KMS-11 (cell line): ENCODE measurements around the gene MACC1.

Source experiments
- H2AFZ ChIP-seq: fragments of 200-600 bp; sonication (generic); 2 replicates; pipeline ENCODE4 v1.6.1; 2016; ENCODE audit warnings: antibody characterized with exemption, mixed run types, low read depth
- H3K27ac ChIP-seq: fragments of 200-600 bp; sonication (generic); 2 replicates; pipeline ENCODE4 v1.6.1; 2016; ENCODE audit warnings: mild to moderate bottlenecking, mixed run types
- H3K27me3 ChIP-seq: fragments of 200-600 bp; sonication (generic); 2 replicates; pipeline ENCODE4 v1.6.1; 2017; ENCODE audit warnings: mild to moderate bottlenecking, low read depth, mixed run types, moderate library complexity; ENCODE audit not compliant: insufficient read depth
- H3K36me3 ChIP-seq: fragments of 200-600 bp; sonication (generic); 2 replicates; pipeline ENCODE4 v1.6.1; 2017; ENCODE audit warnings: mild to moderate bottlenecking, mixed run types; ENCODE audit not compliant: insufficient read depth
- H3K4me1 ChIP-seq: fragments of 200-600 bp; sonication (generic); 2 replicates; pipeline ENCODE4 v1.6.1; 2016; ENCODE audit warnings: mild to moderate bottlenecking, low read depth, mixed run types; ENCODE audit not compliant: poor library complexity, severe bottlenecking
- H3K4me2 ChIP-seq: fragments of 200-600 bp; sonication (generic); 2 replicates; pipeline ENCODE4 v1.7.0; 2016; ENCODE audit warnings: mild to moderate bottlenecking, mixed run types
- H3K4me3 ChIP-seq: fragments of 200-600 bp; sonication (generic); IDR thresholded peaks from 2 replicates; pipeline ENCODE4 v1.6.1; 2017; ENCODE audit warnings: low read depth, low read length, mixed read lengths; ENCODE audit not compliant: insufficient read depth
- H3K79me2 ChIP-seq: fragments of 200-600 bp; sonication (generic); 2 replicates; pipeline ENCODE4 v1.6.1; 2016; ENCODE audit warnings: low read depth, mixed run types; ENCODE audit not compliant: insufficient read depth
- H3K9ac ChIP-seq: fragments of 200-600 bp; sonication (generic); 2 replicates; pipeline ENCODE4 v1.6.1; 2016; ENCODE audit warnings: mild to moderate bottlenecking, mixed run types
- H4K20me1 ChIP-seq: fragments of 200-600 bp; sonication (generic); 2 replicates; pipeline ENCODE4 v1.6.1; 2016; ENCODE audit warnings: mild to moderate bottlenecking, mixed run types; ENCODE audit not compliant: insufficient read depth
- CTCF ChIP-seq: fragments of 200-600 bp; sonication (generic); conservative IDR thresholded peaks from 2 replicates; pipeline ENCODE4 v1.6.1; 2017; ENCODE audit warnings: low read depth, mild to moderate bottlenecking, antibody characterized with exemption, low read length, moderate library complexity, mixed read lengths

The MACC1 gene

GRCh38 chr7:20172736-20173334 lies 44.3 kb downstream of the MACC1 start:
- H3K9ac ChIP-seq, result no peak overlapping the region
- no peak overlapping the region for H3K4me3 ChIP-seq
- no peak overlapping the region for H3K4me2 ChIP-seq
- peaks cover 3% of the 10 kb centered on the region for H3K4me1 ChIP-seq
- no peak overlapping the region for H2AFZ ChIP-seq
- no peak overlapping the region for H3K27ac ChIP-seq
- H4K20me1 ChIP-seq, result no peaks in the 10 kb centered on the region
- H3K79me2 ChIP-seq, result no peaks in the 10 kb centered on the region
- peak; percentile 68 for TF ChIP-seq CTCF
- no peaks in the 10 kb centered on the region for H3K27me3 ChIP-seq
- no peaks in the 10 kb centered on the region for H3K36me3 ChIP-seq

DNA sequence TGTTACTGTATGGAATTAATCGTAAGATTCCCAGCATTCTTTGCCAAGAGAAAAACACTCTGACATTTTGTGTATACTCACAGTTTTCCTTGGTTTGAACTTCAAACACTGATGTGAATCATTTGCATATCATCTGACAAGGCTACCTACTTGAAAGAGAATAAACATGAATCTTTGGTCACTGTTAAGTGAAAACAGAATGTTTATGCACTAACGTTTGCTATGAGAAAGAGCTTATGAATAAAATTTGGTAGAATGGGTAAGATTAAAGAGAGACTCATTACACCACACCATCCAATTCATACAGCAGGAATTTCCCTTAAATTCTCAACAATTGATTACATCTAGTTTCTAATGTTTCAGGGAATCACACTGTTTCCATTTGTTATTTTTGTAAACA lies 46.6 kb downstream of the MACC1 start:
- Histone ChIP-seq H2AFZ (no peak overlapping the region), H3K4me2 (no peak overlapping the region), H4K20me1 (no peaks in the 10 kb centered on the region), H3K4me1 (peaks cover 3% of the 10 kb centered on the region), H3K4me3 (no peak overlapping the region), H3K27ac (no peak overlapping the region), H3K79me2 (no peaks in the 10 kb centered on the region), H3K36me3 (no peaks in the 10 kb centered on the region), H3K27me3 (no peaks in the 10 kb centered on the region), H3K9ac (no peak overlapping the region)
- no peak for TF ChIP-seq CTCF

DNA sequence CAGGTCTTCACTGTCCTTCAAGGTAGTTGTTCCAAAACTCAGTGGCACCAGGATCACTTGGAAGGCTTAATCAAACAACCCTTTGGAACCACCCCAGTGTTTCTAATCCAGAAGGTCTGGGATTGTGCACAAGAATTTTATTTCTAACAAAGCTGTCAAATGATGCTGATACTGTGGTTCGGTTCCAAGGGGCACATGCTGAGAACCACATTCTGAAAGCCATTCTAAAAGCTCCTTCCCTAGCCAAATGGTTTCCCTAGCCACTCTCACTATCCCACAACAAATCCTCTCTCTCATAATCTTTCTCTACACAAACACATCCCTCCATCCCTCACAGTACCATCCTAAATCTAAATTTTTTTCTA lies 52.1 kb downstream of the MACC1 start:
- Histone ChIP-seq H3K36me3 (no peaks in the 10 kb centered on the region; the same call in 1 of the 2 replicates), H3K4me3 (no peak overlapping the region), H3K4me1 (no peaks in the 10 kb centered on the region), H3K9ac (no peak overlapping the region), H3K27me3 (no peaks in the 10 kb centered on the region), H3K4me2 (no peak overlapping the region), H3K79me2 (no peaks in the 10 kb centered on the region), H4K20me1 (no peaks in the 10 kb centered on the region), H3K27ac (no peak overlapping the region), H2AFZ (no peak overlapping the region)
- no peak for TF ChIP-seq CTCF

GRCh38 chr7:20164425-20165145 lies 52.6 kb downstream of the MACC1 start:
- Histone ChIP-seq H3K27ac (no peak overlapping the region), H3K4me1 (no peaks in the 10 kb centered on the region), H4K20me1 (no peaks in the 10 kb centered on the region), H3K9ac (no peak overlapping the region), H3K4me3 (no peak overlapping the region), H3K79me2 (no peaks in the 10 kb centered on the region), H3K36me3 (no peaks in the 10 kb centered on the region; the same call in 1 of the 2 replicates), H3K4me2 (no peak overlapping the region), H2AFZ (no peak overlapping the region), H3K27me3 (no peaks in the 10 kb centered on the region)
- TF ChIP-seq CTCF, result no peak
